Caco-2 (cell line): ENCODE results near the gene PIEZO1. TPM values are rescaled to one million over a fixed set of nuclear protein-coding genes. Genes with fewer than 3 reads are reported as not detected.
A peak's percentile ranks its signal among the peaks of the same experiment; 100 is the strongest.

ENCODE experiments used
- BruUV-seq: library from RNA; stranded (reverse); fragments of 400-500 nt; replicated peaks from 2 replicates; lab custom pipeline; 2021; lab: Mats Ljungman, UMichigan
- CTCF ChIA-PET: fragments of 300-600 bp; sonication (Branson Sonifier 250); formaldehyde crosslinking; loops from one replicate; lab custom pipeline; 2022; ENCODE audit warnings: antibody characterized with exemption; lab: Charles Lee
- POLR2A ChIA-PET: fragments of 300-600 bp; sonication (Branson Sonifier 250); formaldehyde crosslinking; loops from one replicate; lab custom pipeline; 2022; ENCODE audit warnings: antibody characterized with exemption; lab: Charles Lee
- DNase-seq, 2 experiments: peaks; one replicate each; pipeline versions ENCODE4 v3.0.0 to v3.0.0-alpha.2; 2020 to 2022
- H3K27me3 ChIP-seq: replicated peaks from 2 replicates; pipeline ENCODE4 v1.6.0; 2011; ENCODE audit warnings: low read length; ENCODE audit not compliant: control insufficient read depth, insufficient read depth
- H3K36me3 ChIP-seq: 2 replicates; pipeline ENCODE4 v1.5.1; 2011; ENCODE audit warnings: low read length; ENCODE audit not compliant: control insufficient read depth, insufficient read depth
- H3K4me1 ChIP-seq: fragments of 250-450 bp; sonication (Bioruptor Pico); 2 replicates; pipeline ENCODE4 v1.5.1; 2020; ENCODE audit warnings: mild to moderate bottlenecking
- H3K4me3 ChIP-seq: 2 replicates; pipeline ENCODE4 v1.5.1; 2011; ENCODE audit warnings: low read depth, mild to moderate bottlenecking, control low read depth, low read length
- H3K9me3 ChIP-seq: fragments of 250-450 bp; sonication (Bioruptor Pico); 2 replicates; pipeline ENCODE4 v1.5.1; 2020; ENCODE audit warnings: mild to moderate bottlenecking, moderate library complexity
- H3K27ac Mint-ChIP-seq: one replicate; pipeline ENCODE4 v1.8.0; 2022; ENCODE audit warnings: mixed read lengths; ENCODE audit not compliant: unreplicated experiment
- H3K27me3 Mint-ChIP-seq: one replicate; pipeline ENCODE4 v1.8.0; 2022; ENCODE audit warnings: mixed read lengths; ENCODE audit not compliant: insufficient read depth, unreplicated experiment
- H3K36me3 Mint-ChIP-seq: one replicate; pipeline ENCODE4 v1.8.0; 2022; ENCODE audit warnings: mild to moderate bottlenecking, mixed read lengths; ENCODE audit not compliant: insufficient read depth, unreplicated experiment
- H3K4me1 Mint-ChIP-seq: one replicate; pipeline ENCODE4 v1.8.0; 2022; ENCODE audit warnings: low read depth, mixed read lengths; ENCODE audit not compliant: unreplicated experiment
- H3K4me3 Mint-ChIP-seq: one replicate; pipeline ENCODE4 v1.8.0; 2022; ENCODE audit warnings: mild to moderate bottlenecking, moderate library complexity, mixed read lengths; ENCODE audit not compliant: unreplicated experiment
- H3K9me3 Mint-ChIP-seq: one replicate; pipeline ENCODE4 v1.8.0; 2022; ENCODE audit warnings: mixed read lengths; ENCODE audit not compliant: unreplicated experiment
- intact Hi-C: fragments of 100-400 bp; cut with micrococcal nuclease; formaldehyde crosslinking; loops from one replicate; pipeline ENCODE4 v1.10.0; 2022; ENCODE audit not compliant: unreplicated experiment
- total RNA-seq: library from RNA; stranded (reverse); gene quantifications from 2 replicates; pipeline ENCODE4 v1.2.3, GENCODE V29; 2022
- TF ChIP-seq, protein P1 (sequence below), 2 experiments: fragments of 200-600 bp in 1 of 2; IDR thresholded peaks; 1 replicate in 1 of 2; 2 replicates in 1 of 2; pipeline versions ENCODE4 v1.5.1 to v1.8.0; 2011 to 2022; ENCODE audit warnings: antibody characterized with exemption in 1 of 2, control low read depth in 1 of 2, inconsistent platforms in 1 of 2, low read depth in 1 of 2, low read length in 1 of 2, mild to moderate bottlenecking in 1 of 2, moderate library complexity in 1 of 2; ENCODE audit not compliant: insufficient read depth in 1 of 2, severe bottlenecking in 1 of 2, unreplicated experiment in 1 of 2

The PIEZO1 gene
- total RNA-seq, 1 experiment from 2014 or later: 248 TPM

DNA sequence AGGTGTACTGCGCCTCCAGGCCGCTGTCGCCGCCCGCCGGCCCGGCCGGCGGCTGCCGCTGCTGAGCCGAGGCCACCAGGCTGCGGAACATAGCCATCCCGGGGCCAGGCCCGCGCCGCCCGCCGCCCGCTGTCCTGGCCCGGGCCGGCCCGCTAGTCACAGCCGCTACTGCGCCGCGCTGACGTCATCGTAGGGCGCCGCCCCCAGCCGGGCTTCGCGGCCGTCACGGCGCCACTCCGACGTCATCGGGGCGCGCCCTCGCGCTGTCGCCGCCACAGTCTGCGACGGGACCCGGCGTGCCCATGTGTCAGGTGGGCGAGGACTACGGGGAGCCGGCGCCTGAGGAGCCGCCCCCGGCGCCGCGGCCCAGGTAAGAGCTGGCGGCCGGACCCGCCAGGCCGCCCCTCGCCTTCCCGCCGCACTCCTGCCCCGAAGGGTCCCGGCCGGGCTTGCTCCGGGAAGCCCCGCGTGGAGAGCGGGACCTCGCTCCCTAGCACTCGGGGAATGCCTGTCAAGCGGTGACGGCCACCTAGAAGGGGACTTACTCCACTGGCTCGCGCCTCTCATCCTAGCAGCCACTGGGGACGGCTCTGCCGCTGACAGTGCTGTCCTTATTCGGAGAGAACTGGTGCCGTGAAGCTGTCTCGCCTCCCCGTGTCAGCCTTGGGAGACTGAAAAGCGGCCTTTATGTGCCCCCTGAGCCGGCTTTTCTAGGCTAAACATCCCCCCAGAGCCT lies 78.6 kb downstream of the PIEZO1 start, which contains the start of the genes CTU2 and RNF166:
Gene CTU2, plus strand, starts transcription at position 275 of the 736 bp plus-strand sequence. Its CDS starts 28 bp downstream, at position 303.
Gene RNF166, minus strand, starts transcription at position 180 of the 736 bp plus-strand sequence. Its CDS starts 83 bp downstream, at position 97.
- ChIA-PET POLR2A (interaction anchor here (0.6 kb wide), 1 partner anchor 136 kb away, joined by 3 read pairs; the partner anchor contains the start of gene ZC3H18), CTCF (interaction anchor here (0.6 to 2.8 kb wide), 2 partner anchors 31 to 37 kb away, joined by 5 to 12 read pairs; no protein-coding TSS in a partner anchor)
- peak; percentile 89 to 97 for DNase-seq
- H3K36me3 Mint-ChIP-seq: peaks cover 33% of the 10 kb centered on the region
- TF ChIP-seq, protein P1, sequence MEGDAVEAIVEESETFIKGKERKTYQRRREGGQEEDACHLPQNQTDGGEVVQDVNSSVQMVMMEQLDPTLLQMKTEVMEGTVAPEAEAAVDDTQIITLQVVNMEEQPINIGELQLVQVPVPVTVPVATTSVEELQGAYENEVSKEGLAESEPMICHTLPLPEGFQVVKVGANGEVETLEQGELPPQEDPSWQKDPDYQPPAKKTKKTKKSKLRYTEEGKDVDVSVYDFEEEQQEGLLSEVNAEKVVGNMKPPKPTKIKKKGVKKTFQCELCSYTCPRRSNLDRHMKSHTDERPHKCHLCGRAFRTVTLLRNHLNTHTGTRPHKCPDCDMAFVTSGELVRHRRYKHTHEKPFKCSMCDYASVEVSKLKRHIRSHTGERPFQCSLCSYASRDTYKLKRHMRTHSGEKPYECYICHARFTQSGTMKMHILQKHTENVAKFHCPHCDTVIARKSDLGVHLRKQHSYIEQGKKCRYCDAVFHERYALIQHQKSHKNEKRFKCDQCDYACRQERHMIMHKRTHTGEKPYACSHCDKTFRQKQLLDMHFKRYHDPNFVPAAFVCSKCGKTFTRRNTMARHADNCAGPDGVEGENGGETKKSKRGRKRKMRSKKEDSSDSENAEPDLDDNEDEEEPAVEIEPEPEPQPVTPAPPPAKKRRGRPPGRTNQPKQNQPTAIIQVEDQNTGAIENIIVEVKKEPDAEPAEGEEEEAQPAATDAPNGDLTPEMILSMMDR (IDR thresholded peaks at IDR 0.05; ENCODE audit: insufficient read depth in 1 of 2, low read depth in 1 of 2, low read length in 1 of 2, severe bottlenecking in 1 of 2, unreplicated experiment in 1 of 2): no peak
- H3K4me1 Mint-ChIP-seq: peaks cover 7% of the 10 kb centered on the region
- Histone ChIP-seq H3K4me3 (peak within 1 kb of the TSS; percentile 94), H3K9me3 (no peaks in the 10 kb centered on the region), H3K27me3 (no peaks in the 10 kb centered on the region), H3K4me1 (peaks cover 9% of the 10 kb centered on the region; the same call in 1 of the 2 replicates), H3K36me3 (no peaks in the 10 kb centered on the region; the same call in 1 of the 2 replicates)
- H3K27ac Mint-ChIP-seq: peak within 1 kb of the TSS; percentile 60
- H3K27me3 Mint-ChIP-seq: no peaks in the 10 kb centered on the region
- BruUV-seq: no TSS peak
- H3K4me3 Mint-ChIP-seq: peak within 1 kb of the TSS; percentile 82
- intact Hi-C loops: loop anchor here (5.0 kb wide), 1 partner anchor 44 kb away; the partner anchor contains the start of gene MVD
- no peaks in the 10 kb centered on the region for H3K9me3 Mint-ChIP-seq

DNA sequence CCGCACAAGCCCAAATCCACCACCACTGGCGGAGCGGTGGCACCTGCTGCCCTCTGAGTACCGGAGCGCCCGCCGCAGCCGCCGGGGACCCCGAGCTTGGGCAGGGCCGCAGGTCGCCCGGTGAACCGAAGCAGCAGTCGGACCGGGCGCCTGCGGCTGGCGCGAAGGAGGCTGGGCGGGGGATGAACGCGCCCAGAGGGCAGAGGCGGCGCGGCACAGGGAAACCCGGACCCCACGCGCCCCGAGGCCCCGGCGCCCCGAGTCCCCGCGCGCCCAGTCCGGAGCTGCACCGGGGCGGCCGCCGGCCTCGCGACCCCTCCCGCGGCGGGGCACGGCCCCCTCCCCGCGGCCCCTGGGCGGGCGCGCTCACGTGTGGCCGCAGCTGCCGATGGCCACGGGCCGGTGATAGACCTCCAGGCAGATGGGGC lies 79.2 kb downstream of the PIEZO1 start:
- H3K36me3 ChIP-seq: no peaks in the 10 kb centered on the region; the same call in 1 of the 2 replicates
- H3K27me3 ChIP-seq: no peaks in the 10 kb centered on the region
- peak overlapping the region; percentile 41 for H3K27ac Mint-ChIP-seq
- no TSS peak for BruUV-seq
- H3K9me3 Mint-ChIP-seq: no peaks in the 10 kb centered on the region
- peak overlapping the region; percentile 94 for H3K4me3 ChIP-seq
- no peaks in the 10 kb centered on the region for H3K27me3 Mint-ChIP-seq
- peaks cover 7% of the 10 kb centered on the region for H3K4me1 Mint-ChIP-seq
- TF ChIP-seq, protein P1 (IDR thresholded peaks at IDR 0.05; ENCODE audit: insufficient read depth in 1 of 2, low read depth in 1 of 2, low read length in 1 of 2, severe bottlenecking in 1 of 2, unreplicated experiment in 1 of 2): no peak
- H3K4me3 Mint-ChIP-seq: peak overlapping the region; percentile 82
- peaks cover 30% of the 10 kb centered on the region for H3K36me3 Mint-ChIP-seq
- no peaks in the 10 kb centered on the region for H3K9me3 ChIP-seq
- DNase-seq: peak in 1 of 2 experiments; percentile 47
- POLR2A ChIA-PET: no interaction called here
- H3K4me1 ChIP-seq: peaks cover 9% of the 10 kb centered on the region; the same call in 1 of the 2 replicates
- intact Hi-C loops: loop anchor here (5.0 kb wide), 1 partner anchor 44 kb away; the partner anchor contains the start of gene MVD
- CTCF ChIA-PET: interaction anchor here (1.0 to 1.1 kb wide), 3 partner anchors 10 to 33 kb away, joined by 3 to 6 read pairs (median 3); no protein-coding TSS in a partner anchor

DNA sequence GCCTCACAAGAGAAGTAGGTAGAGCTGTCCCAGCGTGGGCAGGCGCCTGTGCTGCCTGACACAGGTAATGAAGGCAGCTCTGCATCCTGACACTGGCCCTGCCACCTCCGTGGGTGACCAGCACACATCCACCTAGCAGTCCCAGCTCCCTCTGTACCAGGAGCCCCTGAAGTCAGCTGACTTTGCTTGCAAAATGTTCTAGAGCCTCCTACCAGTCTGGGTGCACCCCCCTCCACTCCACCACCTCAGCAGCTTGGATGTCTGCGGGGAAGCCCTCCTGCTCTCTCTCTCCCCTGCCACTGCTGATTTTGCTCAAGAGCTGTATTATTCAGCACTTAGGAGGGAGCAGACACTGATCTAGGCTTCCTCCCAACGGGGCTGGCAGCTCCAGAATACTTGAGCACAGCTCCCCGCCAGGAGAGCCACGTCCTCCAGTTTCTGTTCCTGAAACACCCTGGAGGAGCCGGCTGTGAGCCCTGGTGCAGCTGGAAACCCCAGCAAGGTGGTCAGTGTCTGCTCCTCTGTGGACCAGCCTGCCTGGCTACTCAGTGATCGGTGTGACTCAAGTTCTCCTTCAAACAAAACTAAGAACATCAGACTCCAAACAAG lies 79.8 kb downstream of the PIEZO1 start:
- CTCF ChIA-PET: interaction anchor here (0.7 to 1.1 kb wide), 5 partner anchors 10 to 153 kb away, joined by 3 to 6 read pairs (median 3); no protein-coding TSS in a partner anchor
- peak overlapping the region; percentile 82 for H3K4me3 Mint-ChIP-seq
- H3K27me3 Mint-ChIP-seq: no peaks in the 10 kb centered on the region
- peaks cover 24% of the 10 kb centered on the region for H3K36me3 Mint-ChIP-seq
- no peaks in the 10 kb centered on the region for H3K9me3 Mint-ChIP-seq
- intact Hi-C loops: loop anchor here (5.0 kb wide), 1 partner anchor 43 kb away; the partner anchor contains the start of gene MVD
- H3K4me1 ChIP-seq: peaks cover 9% of the 10 kb centered on the region; the same call in 1 of the 2 replicates
- POLR2A ChIA-PET: no interaction called here
- H3K9me3 ChIP-seq: no peaks in the 10 kb centered on the region
- TF ChIP-seq, protein P1 (IDR thresholded peaks at IDR 0.05; ENCODE audit: insufficient read depth in 1 of 2, low read depth in 1 of 2, low read length in 1 of 2, severe bottlenecking in 1 of 2, unreplicated experiment in 1 of 2): no peak
- peaks cover 7% of the 10 kb centered on the region for H3K4me1 Mint-ChIP-seq
- no peak for DNase-seq
- H3K27me3 ChIP-seq: no peaks in the 10 kb centered on the region
- BruUV-seq: TSS peak; percentile 58
- peak overlapping the region; percentile 41 for H3K27ac Mint-ChIP-seq
- no peaks in the 10 kb centered on the region; the same call in 1 of the 2 replicates for H3K36me3 ChIP-seq
- H3K4me3 ChIP-seq: peak overlapping the region; percentile 94
